ENCODE results near the gene GAL3ST1. TPM values are rescaled to one million over a fixed set of nuclear protein-coding genes. Genes with fewer than 3 reads are reported as not detected.
A peak's percentile ranks its signal among the peaks of the same experiment; 100 is the strongest.
"Not testable (repeated sequence)": the region's sequence is repeated elsewhere in the genome, so short reads cannot be mapped to it uniquely, and the experiment has no call there.

GAL3ST1 gene, protein sequence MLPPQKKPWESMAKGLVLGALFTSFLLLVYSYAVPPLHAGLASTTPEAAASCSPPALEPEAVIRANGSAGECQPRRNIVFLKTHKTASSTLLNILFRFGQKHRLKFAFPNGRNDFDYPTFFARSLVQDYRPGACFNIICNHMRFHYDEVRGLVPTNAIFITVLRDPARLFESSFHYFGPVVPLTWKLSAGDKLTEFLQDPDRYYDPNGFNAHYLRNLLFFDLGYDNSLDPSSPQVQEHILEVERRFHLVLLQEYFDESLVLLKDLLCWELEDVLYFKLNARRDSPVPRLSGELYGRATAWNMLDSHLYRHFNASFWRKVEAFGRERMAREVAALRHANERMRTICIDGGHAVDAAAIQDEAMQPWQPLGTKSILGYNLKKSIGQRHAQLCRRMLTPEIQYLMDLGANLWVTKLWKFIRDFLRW
- polyA plus RNA-seq (ENCODE audit: low read depth in 6 of 6) = under 1 TPM in 4 of 6 donors, not detected in 2; 0.24 to 0.65 (median 0.49) TPM

DNA sequence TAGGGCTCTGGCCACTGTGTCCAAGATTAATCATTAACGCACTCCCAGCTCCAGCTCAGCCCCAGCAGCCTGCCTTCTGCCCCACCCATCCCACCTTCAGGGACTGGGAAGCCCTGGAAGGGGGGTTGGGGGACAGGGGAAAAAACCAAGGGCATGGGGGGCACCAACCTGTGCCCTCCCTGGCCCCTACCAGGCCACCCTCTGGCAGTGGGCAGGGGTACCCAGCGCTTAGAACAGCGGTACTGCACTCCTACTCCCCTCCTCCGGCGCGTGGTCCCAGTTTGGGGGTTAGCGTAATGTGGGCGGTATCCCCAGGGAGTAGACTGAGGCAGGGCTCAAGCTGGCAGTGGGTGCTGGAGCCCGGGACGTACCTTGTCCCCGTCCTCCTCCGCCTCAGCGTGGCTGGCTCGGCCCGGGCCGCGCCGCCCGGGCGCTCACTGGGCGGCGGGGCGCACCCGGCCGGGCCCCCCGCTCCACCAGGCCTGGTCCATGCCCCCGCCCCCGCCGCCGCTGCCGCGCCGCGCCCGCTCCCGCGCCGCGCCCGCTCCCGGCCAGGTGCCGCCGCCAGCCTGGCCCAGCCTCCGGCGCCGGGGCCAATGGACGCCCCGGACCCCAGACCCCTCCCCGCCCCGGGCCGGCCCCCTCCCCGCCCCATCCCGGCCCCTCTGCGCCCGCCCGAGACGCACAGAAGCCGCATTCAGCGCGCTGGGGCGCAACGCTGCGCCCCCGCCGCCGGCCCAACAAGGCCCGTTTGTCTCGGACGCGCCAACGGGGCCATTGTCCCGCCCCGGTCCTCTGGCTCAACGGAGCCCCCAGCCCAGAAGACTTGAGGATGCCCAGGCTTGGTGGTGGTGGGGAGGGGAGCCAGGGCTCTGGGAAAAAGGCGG is at the start of gene GAL3ST1:
GAL3ST1 (minus strand) TSS at position 571 of the 887 bp plus-strand sequence. CDS start 17,273 bp downstream, outside the sequence.
- no peak within 1 kb of the TSS for H3K4me3 Mint-ChIP-seq
- H3K4me1 Mint-ChIP-seq = peaks cover 3 to 10% (median 6%) of the 10 kb centered on the region in 3 donors
- DNase-seq = no peak
- H3K36me3 Mint-ChIP-seq = peaks cover 15 to 16% of the 10 kb centered on the region in 2 donors
- H3K27me3 Mint-ChIP-seq = peaks cover 0 to 3% (median 0%) of the 10 kb centered on the region in 3 donors
- ATAC-seq (ENCODE audit: low read depth in 2 of 2) = no peak
- peak within 1 kb of the TSS in 1 of 6 donors; percentile 32 for H3K27ac Mint-ChIP-seq
- no peaks in the 10 kb centered on the region for H3K9me3 Mint-ChIP-seq

DNA sequence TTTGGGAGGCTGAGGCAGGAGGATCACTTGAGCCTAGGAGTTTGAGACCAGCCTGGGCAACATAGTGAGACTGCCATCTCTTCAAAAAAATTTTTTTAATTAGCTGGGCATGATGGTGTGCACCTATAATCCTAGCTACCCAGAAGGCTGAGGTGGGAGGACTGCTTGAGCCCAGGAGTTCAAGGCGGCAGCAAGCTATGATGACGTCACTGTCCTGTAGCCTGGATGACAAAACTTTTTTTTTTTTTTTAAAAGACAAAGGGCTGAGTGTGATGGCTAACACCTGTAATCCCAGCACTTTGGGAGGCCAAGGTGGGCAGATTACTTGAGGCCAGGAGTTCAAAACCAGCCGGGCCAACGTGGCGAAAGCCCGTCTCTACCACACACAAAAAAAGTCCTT is 45.4 kb upstream of the GAL3ST1 start:
- not testable (repeated sequence) for ATAC-seq (ENCODE audit: low read depth in 2 of 2); DNase-seq; H3K4me1 Mint-ChIP-seq; H3K27ac Mint-ChIP-seq; H3K36me3 Mint-ChIP-seq; H3K9me3 Mint-ChIP-seq; H3K4me3 Mint-ChIP-seq
- H3K27me3 Mint-ChIP-seq = peaks cover 3 to 25% (median 19%) of the 10 kb centered on the region in 3 donors

DNA sequence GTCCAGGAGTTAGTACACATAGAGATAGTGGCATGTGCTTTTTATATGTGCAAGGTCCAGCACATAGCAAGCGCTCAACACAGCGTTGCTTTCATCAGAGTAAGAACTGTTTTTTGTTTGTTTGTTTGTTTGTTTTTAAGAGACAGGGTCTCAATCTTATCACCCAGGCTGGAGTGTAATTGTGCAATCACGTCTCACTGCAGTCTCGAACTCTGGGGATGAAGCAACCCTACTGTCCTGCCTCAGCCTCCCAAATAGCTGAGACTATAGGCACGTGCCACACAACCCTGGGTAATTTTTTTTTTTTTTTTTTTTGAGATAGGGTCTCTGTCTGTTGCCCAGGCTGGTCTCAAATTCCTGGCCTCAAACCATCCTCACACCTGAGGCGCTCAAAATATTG is 43.4 kb upstream of the GAL3ST1 start:
- Mint-ChIP-seq H3K9me3 (no peaks in the 10 kb centered on the region), H3K27ac (no peak overlapping the region), H3K4me3 (peak overlapping the region in 1 of 8 donors; percentile 29), H3K27me3 (peaks cover 3 to 28% (median 25%) of the 10 kb centered on the region in 3 donors), H3K4me1 (no peaks in the 10 kb centered on the region), H3K36me3 (no peaks in the 10 kb centered on the region)
- ATAC-seq (ENCODE audit: low read depth in 2 of 2) = no peak
- no peak for DNase-seq

DNA sequence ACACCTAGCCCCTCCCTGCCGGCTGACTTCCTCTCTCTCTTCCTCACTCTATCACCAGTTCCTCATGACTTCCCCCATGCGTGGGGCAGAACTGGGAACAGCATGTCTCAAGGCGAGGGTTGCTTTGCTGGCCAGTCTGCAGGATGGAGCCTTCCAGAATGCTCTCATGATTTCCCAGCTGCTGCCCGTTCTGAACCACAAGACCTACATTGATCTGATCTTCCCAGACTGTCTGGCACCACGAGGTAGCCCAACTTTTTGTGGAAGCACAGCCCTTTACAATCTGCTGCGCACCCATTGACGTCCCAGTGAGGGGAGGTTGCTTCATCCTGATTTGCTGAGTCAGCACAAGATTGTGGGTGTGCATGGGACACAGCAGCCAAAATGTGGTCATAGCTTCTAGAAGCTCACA is 41.1 kb upstream of the GAL3ST1 start:
- H3K27ac Mint-ChIP-seq = no peak overlapping the region
- no peak for DNase-seq
- no peaks in the 10 kb centered on the region for H3K9me3 Mint-ChIP-seq
- ATAC-seq (ENCODE audit: low read depth in 2 of 2) = no peak
- H3K4me1 Mint-ChIP-seq = no peaks in the 10 kb centered on the region
- H3K36me3 Mint-ChIP-seq = no peaks in the 10 kb centered on the region
- H3K4me3 Mint-ChIP-seq = no peak overlapping the region
- peaks cover 13 to 30% (median 23%) of the 10 kb centered on the region in 3 donors for H3K27me3 Mint-ChIP-seq

DNA sequence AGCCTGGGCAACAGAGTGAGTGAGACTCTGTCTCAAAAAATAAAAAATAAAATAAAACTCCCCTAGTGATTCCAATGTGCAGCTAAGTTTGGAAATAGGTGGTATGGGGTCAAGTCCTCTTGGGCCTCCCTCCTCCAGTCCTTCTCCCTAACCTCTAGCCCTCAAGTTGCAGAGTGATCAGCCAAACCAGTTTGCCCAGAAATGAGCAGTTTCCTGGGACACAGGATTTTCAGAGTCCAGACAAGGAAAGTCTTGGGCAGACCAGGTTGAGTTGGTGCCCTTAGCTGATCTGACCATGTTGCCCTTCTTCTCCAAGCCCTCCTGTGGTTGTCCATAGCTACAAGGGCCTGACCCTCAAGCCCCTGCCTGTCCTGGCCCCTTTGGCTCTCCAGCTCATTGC is 40.4 kb upstream of the GAL3ST1 start:
- peaks cover 14 to 33% (median 30%) of the 10 kb centered on the region in 3 donors for H3K27me3 Mint-ChIP-seq
- H3K27ac Mint-ChIP-seq = no peak overlapping the region
- H3K4me1 Mint-ChIP-seq = no peaks in the 10 kb centered on the region
- no peaks in the 10 kb centered on the region for H3K9me3 Mint-ChIP-seq
- no peak for ATAC-seq (ENCODE audit: low read depth in 2 of 2)
- DNase-seq = no peak
- H3K36me3 Mint-ChIP-seq = no peaks in the 10 kb centered on the region
- H3K4me3 Mint-ChIP-seq = no peak overlapping the region

DNA sequence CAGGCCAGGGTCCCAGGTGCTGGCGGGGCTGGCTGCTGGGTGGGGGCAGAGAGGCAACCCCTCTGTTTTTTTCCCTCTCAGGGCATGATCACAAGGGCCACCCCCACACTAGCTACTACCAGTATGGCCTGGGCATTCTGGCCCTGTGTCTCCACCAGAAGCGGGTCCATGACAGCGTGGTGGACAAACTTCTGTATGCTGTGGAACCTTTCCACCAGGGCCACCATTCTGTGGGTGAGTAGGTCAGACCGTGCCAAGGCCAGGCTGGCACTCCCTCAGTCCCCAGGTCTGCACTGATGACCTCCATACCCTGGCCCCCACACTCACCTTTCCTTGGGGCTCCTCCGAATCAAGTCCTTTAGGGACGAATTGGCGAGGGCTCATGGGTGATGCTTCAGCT is 39.8 kb upstream of the GAL3ST1 start:
- no peak for DNase-seq
- H3K9me3 Mint-ChIP-seq = no peaks in the 10 kb centered on the region
- peaks cover 14 to 33% (median 30%) of the 10 kb centered on the region in 3 donors for H3K27me3 Mint-ChIP-seq
- no peak overlapping the region for H3K27ac Mint-ChIP-seq
- no peak overlapping the region for H3K4me3 Mint-ChIP-seq
- peaks cover 0 to 4% (median 3%) of the 10 kb centered on the region in 3 donors for H3K4me1 Mint-ChIP-seq
- H3K36me3 Mint-ChIP-seq = no peaks in the 10 kb centered on the region
- no peak for ATAC-seq (ENCODE audit: low read depth in 2 of 2)

DNA sequence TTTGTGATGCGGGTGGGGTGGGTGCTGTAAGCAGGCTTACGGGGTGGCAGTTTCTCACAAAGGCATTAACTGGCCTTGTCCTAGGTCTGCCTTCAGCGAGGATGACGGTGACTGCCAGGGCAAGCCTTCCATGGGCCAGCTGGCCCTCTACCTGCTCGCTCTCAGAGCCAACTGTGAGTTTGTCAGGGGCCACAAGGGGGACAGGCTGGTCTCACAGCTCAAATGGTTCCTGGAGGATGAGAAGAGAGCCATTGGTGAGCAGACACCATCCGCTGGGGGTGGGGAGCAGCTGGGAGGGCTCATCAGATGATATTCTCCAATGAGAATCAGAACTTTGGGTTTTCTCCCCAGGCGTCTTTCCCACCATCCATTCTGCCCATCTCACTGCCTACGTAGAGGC is 38.3 kb upstream of the GAL3ST1 start:
- peaks cover 14 to 33% (median 30%) of the 10 kb centered on the region in 3 donors for H3K27me3 Mint-ChIP-seq
- DNase-seq (no peak), ATAC-seq (ENCODE audit: low read depth in 2 of 2) (no peak)
- peaks cover 4 to 8% (median 6%) of the 10 kb centered on the region in 3 donors for H3K4me1 Mint-ChIP-seq
- no peaks in the 10 kb centered on the region for H3K36me3 Mint-ChIP-seq
- H3K4me3 Mint-ChIP-seq = no peak overlapping the region
- no peaks in the 10 kb centered on the region for H3K9me3 Mint-ChIP-seq
- H3K27ac Mint-ChIP-seq = no peak overlapping the region

DNA sequence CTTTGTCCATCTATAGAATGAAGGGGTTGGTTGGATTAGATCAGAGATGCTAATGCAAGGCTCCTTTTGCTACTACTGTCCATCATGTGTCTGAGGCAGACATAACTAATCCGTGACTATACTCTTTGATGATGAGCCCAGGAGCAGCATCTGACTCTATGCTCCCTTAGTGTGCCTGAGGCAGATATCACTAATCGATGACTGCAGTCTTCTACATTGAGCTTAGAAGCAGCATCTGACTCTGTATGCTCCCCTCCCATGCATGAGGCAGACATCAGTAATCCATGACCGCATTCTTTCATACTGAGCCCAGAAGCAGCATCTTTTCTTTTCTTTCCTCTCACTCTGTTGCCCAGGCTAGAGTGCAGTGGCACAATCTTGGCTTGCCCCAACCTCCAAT is 36.7 kb upstream of the GAL3ST1 start:
- no peaks in the 10 kb centered on the region for H3K9me3 Mint-ChIP-seq
- H3K27me3 Mint-ChIP-seq = peaks cover 11 to 22% (median 21%) of the 10 kb centered on the region in 3 donors
- no peaks in the 10 kb centered on the region for H3K36me3 Mint-ChIP-seq
- no peak for ATAC-seq (ENCODE audit: low read depth in 2 of 2)
- no peak for DNase-seq
- H3K4me3 Mint-ChIP-seq = no peak overlapping the region
- H3K27ac Mint-ChIP-seq = no peak overlapping the region
- H3K4me1 Mint-ChIP-seq = peaks cover 13 to 22% (median 19%) of the 10 kb centered on the region in 3 donors

DNA sequence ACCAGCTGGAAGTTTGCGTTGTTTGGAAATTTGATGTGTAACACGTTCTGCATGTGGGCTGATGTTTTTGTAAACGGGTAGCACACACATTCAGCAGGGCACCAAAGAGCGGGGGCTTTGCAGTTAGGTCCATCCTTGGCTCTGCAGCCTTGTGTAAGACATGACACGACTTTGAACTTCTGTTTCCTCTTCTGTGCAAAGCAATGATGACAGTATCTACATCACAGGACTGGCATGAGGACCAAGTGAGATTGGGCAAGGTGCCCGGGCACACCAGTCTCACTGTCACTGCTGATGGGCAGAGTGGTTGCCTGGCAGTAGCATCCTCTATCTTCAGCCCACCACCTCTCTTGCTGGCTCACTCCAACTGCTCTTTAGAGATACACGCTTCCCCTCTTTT is 35.8 kb upstream of the GAL3ST1 start:
- H3K4me3 Mint-ChIP-seq = no peak overlapping the region
- H3K9me3 Mint-ChIP-seq = no peaks in the 10 kb centered on the region
- peaks cover 20 to 30% (median 25%) of the 10 kb centered on the region in 3 donors for H3K4me1 Mint-ChIP-seq
- no peaks in the 10 kb centered on the region for H3K36me3 Mint-ChIP-seq
- ATAC-seq (ENCODE audit: low read depth in 2 of 2) (no peak), DNase-seq (no peak)
- H3K27me3 Mint-ChIP-seq = peaks cover 11 to 22% (median 16%) of the 10 kb centered on the region in 3 donors
- peak overlapping the region in 1 of 6 donors; percentile 12 for H3K27ac Mint-ChIP-seq

DNA sequence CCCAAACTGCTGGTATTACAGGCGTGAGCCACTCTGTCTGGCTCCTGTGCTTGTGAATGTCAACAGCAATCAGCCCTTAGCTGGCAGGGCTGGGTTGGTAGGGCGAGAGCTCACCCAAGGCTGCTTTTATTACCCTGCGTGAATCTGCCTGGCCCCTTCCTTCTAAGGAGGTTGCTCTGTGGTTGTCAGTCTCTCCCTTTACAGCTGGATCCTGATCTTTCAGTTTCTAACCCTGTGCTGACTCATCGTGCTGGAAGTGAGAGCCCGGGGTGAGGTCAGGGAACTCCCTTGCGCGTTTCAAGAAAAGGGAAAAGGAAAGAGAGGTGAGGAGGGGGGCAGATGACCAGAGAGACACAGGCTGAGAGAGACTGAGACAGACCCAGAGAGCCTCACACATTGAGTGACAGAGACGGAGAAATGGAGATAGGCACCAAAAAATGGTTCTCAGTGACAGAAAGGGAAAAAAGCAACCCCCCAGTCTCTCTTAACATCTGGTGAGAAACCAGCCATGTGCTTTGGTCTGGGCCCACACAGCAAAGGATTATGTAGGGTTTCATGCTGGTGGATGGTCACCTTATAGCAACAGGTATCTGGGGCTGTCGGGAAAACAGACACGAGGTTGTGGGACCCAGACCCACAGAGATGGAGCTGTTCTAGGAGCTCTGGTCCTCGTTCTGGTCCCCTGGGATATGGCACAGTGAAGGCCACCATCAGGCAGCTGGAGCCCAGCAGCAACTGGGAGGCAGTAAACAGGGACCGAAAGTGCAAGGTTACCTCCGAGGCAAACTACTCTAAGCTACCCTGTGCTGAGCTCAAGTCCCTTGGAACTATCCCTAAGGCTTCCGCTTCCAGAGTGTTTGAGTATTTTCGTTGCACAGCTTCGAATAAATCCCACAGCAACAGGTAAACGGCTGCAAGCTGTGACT is 35.1 kb upstream of the GAL3ST1 start:
- no peak for ATAC-seq (ENCODE audit: low read depth in 2 of 2)
- no peak for DNase-seq
- Mint-ChIP-seq H3K4me1 (peaks cover 21 to 30% (median 26%) of the 10 kb centered on the region in 3 donors), H3K4me3 (peak overlapping the region in 1 of 8 donors; percentile 47), H3K27me3 (peaks cover 11 to 22% (median 16%) of the 10 kb centered on the region in 3 donors), H3K36me3 (no peaks in the 10 kb centered on the region), H3K27ac (peak overlapping the region in 1 of 6 donors; percentile 44), H3K9me3 (no peaks in the 10 kb centered on the region)

DNA sequence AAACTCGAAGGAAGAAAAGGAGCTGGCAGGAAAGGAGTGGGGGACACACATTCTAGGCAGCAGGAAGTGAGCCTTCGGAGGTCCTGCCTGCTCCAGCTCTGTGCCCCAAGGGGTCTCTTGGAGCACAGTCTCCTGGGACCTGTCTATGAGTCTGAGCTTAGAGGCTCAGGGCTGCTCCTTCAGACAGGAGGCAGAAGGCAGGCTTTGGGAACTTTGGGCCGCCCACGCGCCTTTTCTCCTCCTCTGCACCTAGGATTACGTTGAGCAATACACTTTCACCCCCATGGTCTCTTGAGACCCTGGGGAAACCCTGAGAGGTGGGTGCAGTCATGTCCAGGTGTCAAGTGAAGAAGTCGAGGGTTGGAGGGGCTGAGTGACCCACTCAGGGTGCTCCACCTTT is 33.5 kb upstream of the GAL3ST1 start:
- Mint-ChIP-seq H3K36me3 (no peaks in the 10 kb centered on the region), H3K4me3 (peak overlapping the region in 2 of 8 donors; percentile 66 to 85), H3K4me1 (peaks cover 21 to 30% (median 26%) of the 10 kb centered on the region in 3 donors), H3K9me3 (no peaks in the 10 kb centered on the region), H3K27me3 (peaks cover 11 to 16% (median 13%) of the 10 kb centered on the region in 3 donors), H3K27ac (no peak overlapping the region)
- no peak for DNase-seq
- no peak for ATAC-seq (ENCODE audit: low read depth in 2 of 2)

DNA sequence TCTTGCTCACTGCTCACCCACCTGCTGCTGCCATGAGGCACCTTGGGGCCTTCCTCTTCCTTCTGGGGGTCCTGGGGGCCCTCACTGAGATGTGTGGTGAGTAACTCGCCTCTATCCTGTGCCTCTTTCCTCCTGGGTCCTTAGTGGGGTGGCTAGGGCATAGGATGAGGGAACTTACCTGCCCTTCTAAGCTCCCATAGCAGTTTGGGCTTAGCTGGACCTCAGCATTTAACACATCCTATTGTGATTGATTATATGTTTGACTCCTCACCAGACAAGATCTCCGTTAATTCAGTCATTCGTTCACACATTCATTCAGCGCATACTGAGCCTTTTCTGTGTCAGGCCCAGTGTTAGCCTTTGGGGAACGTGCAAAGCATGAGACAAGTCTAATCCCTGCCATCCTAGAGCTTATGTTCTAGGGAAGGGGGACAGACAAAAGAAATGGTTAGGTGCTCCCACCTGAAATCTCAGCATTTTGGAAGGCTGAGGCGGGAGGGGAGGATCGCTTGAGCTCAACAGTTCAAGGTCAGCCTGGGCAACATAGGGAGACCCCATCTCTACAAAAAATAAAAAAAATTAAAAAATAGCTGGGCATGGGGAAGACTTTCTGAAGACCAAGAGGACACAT is 33.0 kb upstream of the GAL3ST1 start:
- Mint-ChIP-seq H3K9me3 (no peaks in the 10 kb centered on the region), H3K36me3 (no peaks in the 10 kb centered on the region), H3K27ac (peak overlapping the region in 3 of 6 donors; percentile 56 to 63 (median 61)), H3K4me1 (peaks cover 21 to 30% (median 26%) of the 10 kb centered on the region in 3 donors), H3K27me3 (peaks cover 11 to 16% (median 13%) of the 10 kb centered on the region in 3 donors), H3K4me3 (peak overlapping the region in 7 of 8 donors; percentile 37 to 93 (median 85))
- no peak for DNase-seq
- peak in 1 of 2 donors; percentile 13 for ATAC-seq (ENCODE audit: low read depth in 2 of 2)
